ENCODE results near the gene MYBPH.

DNA sequence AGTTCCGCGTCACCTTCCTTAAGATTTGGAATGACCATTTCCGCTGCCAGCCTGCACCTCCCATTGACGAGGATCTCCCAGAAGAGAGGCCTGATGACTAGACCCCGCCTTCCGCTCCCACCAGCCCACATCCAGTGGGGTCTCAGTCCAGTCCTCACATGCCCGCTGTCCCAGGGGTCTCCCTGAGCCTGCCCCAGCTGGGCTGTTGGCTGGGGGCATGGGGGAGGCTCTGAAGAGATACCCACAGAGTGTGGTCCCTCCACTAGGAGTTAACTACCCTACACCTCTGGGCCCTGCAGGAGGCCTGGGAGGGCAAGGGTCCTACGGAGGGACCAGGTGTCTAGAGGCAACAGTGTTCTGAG lies 9.8 kb downstream of the MYBPH start:
- TF ChIP-seq POLR2AphosphoS5 (IDR thresholded peaks at IDR 0.05; ENCODE audit: low read depth, low read length) (no peak), JUNB (CRISPR knock-in tag; IDR thresholded peaks at IDR 0.05; ENCODE audit: borderline replicate concordance) (no peak), NFYB (CRISPR knock-in tag; IDR thresholded peaks at IDR 0.05) (no peak), EP300 (IDR thresholded peaks at IDR 0.05; ENCODE audit: low read depth in 2 of 2, low read length in 2 of 2) (no peak), EP300 (CRISPR knock-in tag; IDR thresholded peaks at IDR 0.05; ENCODE audit: borderline replicate concordance) (no peak), EZH2 (conservative IDR thresholded peaks at IDR 0.05; ENCODE audit: low read depth, low read length) (no peak), RFXAP (CRISPR knock-in tag; IDR thresholded peaks at IDR 0.05; ENCODE audit: borderline replicate concordance) (no peak)
- TF ChIP-seq, protein P1, sequence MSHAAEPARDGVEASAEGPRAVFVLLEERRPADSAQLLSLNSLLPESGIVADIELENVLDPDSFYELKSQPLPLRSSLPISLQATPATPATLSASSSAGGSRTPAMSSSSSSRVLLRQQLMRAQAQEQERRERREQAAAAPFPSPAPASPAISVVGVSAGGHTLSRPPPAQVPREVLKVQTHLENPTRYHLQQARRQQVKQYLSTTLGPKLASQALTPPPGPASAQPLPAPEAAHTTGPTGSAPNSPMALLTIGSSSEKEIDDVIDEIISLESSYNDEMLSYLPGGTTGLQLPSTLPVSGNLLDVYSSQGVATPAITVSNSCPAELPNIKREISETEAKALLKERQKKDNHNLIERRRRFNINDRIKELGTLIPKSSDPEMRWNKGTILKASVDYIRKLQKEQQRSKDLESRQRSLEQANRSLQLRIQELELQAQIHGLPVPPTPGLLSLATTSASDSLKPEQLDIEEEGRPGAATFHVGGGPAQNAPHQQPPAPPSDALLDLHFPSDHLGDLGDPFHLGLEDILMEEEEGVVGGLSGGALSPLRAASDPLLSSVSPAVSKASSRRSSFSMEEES (CRISPR knock-in tag; IDR thresholded peaks at IDR 0.05): no peak

Data from HepG2 (cell line).